ENCODE results near the gene WDFY1. TPM values are rescaled to one million over a fixed set of nuclear protein-coding genes. Genes with fewer than 3 reads are reported as not detected.
"Not testable (repeated sequence)": the region's sequence is repeated elsewhere in the genome, so short reads cannot be mapped to it uniquely, and the experiment has no call there.

Gene WDFY1
- total RNA-seq, 1 experiment from 2014 or later: 145 TPM

GRCh38 chr2:223949241-223949840, 4.2 kb upstream of the WDFY1 start:
- Histone ChIP-seq H3K4me3 (no peak overlapping the region), H3K27me3 (replicated peaks) (no peaks in the 10 kb centered on the region), H3K9me3 (replicated peaks) (no peaks in the 10 kb centered on the region), H3K4me1 (replicated peaks) (peaks cover 6% of the 10 kb centered on the region), H3K36me3 (peaks cover 8% of the 10 kb centered on the region), H3K27ac (no peak overlapping the region)
- no peak for DNase-seq (ENCODE audit: low read depth in 1 of 2, low spot score in 2 of 2)

GRCh38 chr2:223947711-223948205, 2.6 kb upstream of the WDFY1 start:
- Histone ChIP-seq H3K36me3 (peaks cover 17% of the 10 kb centered on the region), H3K27me3 (replicated peaks) (no peaks in the 10 kb centered on the region), H3K9me3 (replicated peaks) (no peaks in the 10 kb centered on the region), H3K4me3 (no peak overlapping the region), H3K27ac (no peak overlapping the region), H3K4me1 (replicated peaks) (peaks cover 13% of the 10 kb centered on the region)
- DNase-seq (ENCODE audit: low read depth in 1 of 2, low spot score in 2 of 2): no peak

- Histone ChIP-seq H3K27ac (no peak overlapping the region), H3K36me3 (peaks cover 19% of the 10 kb centered on the region), H3K27me3 (replicated peaks) (no peaks in the 10 kb centered on the region), H3K4me1 (replicated peaks) (peaks cover 32% of the 10 kb centered on the region), H3K9me3 (replicated peaks) (no peaks in the 10 kb centered on the region), H3K4me3 (no peak overlapping the region)
- no peak for DNase-seq (ENCODE audit: low read depth in 1 of 2, low spot score in 2 of 2)
Measured at GRCh38 chr2:223945755-223946154, 620 bp upstream of the WDFY1 start.

- peak; percentile 26 to 54 for DNase-seq (ENCODE audit: low read depth in 1 of 2, low spot score in 2 of 2)
Measured at GRCh38 chr2:223944166-223944702, 901 bp downstream of the WDFY1 start.

GRCh38 chr2:223943561-223944008, 1.6 kb downstream of the WDFY1 start:
- Histone ChIP-seq H3K4me1 (replicated peaks) (peaks cover 54% of the 10 kb centered on the region), H3K9me3 (replicated peaks) (no peaks in the 10 kb centered on the region), H3K4me3 (peak overlapping the region; percentile 95), H3K36me3 (peaks cover 34% of the 10 kb centered on the region), H3K27me3 (replicated peaks) (no peaks in the 10 kb centered on the region), H3K27ac (peak overlapping the region; percentile 81)
- DNase-seq (ENCODE audit: low read depth in 1 of 2, low spot score in 2 of 2): peak; percentile 72

More at GRCh38 chr2:223944166-223944702, 901 bp downstream of the WDFY1 start:
- Histone ChIP-seq H3K36me3 (peaks cover 31% of the 10 kb centered on the region), H3K9me3 (replicated peaks) (no peaks in the 10 kb centered on the region), H3K27ac (peak overlapping the region; percentile 81), H3K4me3 (peak overlapping the region; percentile 95), H3K4me1 (replicated peaks) (peaks cover 48% of the 10 kb centered on the region), H3K27me3 (replicated peaks) (no peaks in the 10 kb centered on the region)

GRCh38 chr2:223943135-223943534, 2.0 kb downstream of the WDFY1 start:
- H3K4me3 ChIP-seq: peak overlapping the region; percentile 95
- DNase-seq (ENCODE audit: low read depth in 1 of 2, low spot score in 2 of 2): no peak
- peaks cover 59% of the 10 kb centered on the region for H3K4me1 ChIP-seq (replicated peaks)
- no peaks in the 10 kb centered on the region for H3K27me3 ChIP-seq (replicated peaks)
- H3K9me3 ChIP-seq (replicated peaks): no peaks in the 10 kb centered on the region
- H3K36me3 ChIP-seq: peaks cover 34% of the 10 kb centered on the region
- H3K27ac ChIP-seq: peak overlapping the region; percentile 81

GRCh38 chr2:223941579-223942277, 3.4 kb downstream of the WDFY1 start:
- Histone ChIP-seq H3K4me1 (replicated peaks) (peaks cover 71% of the 10 kb centered on the region), H3K36me3 (peaks cover 34% of the 10 kb centered on the region), H3K27me3 (replicated peaks) (no peaks in the 10 kb centered on the region), H3K9me3 (replicated peaks) (no peaks in the 10 kb centered on the region), H3K27ac (peak overlapping the region; percentile 75), H3K4me3 (peak overlapping the region; percentile 3; the same call in 1 of the 2 replicates)
- peak; percentile 74 to 92 for DNase-seq (ENCODE audit: low read depth in 1 of 2, low spot score in 2 of 2)

GRCh38 chr2:223939438-223939837, 5.7 kb downstream of the WDFY1 start:
- DNase-seq (ENCODE audit: low read depth in 1 of 2, low spot score in 2 of 2); H3K4me3 ChIP-seq; H3K27me3 ChIP-seq (replicated peaks); H3K9me3 ChIP-seq (replicated peaks): not testable (repeated sequence)
- peak overlapping the region; percentile 16 for H3K27ac ChIP-seq
- H3K4me1 ChIP-seq (replicated peaks): peaks cover 87% of the 10 kb centered on the region
- H3K36me3 ChIP-seq: peaks cover 28% of the 10 kb centered on the region

- peak; percentile 80 to 91 for DNase-seq (ENCODE audit: low read depth in 1 of 2, low spot score in 2 of 2)
- H3K4me1 ChIP-seq (replicated peaks): peaks cover 96% of the 10 kb centered on the region
- H3K27ac ChIP-seq: peak overlapping the region; percentile 82
- H3K4me3 ChIP-seq: no peak overlapping the region
- no peaks in the 10 kb centered on the region for H3K9me3 ChIP-seq (replicated peaks)
- no peaks in the 10 kb centered on the region for H3K27me3 ChIP-seq (replicated peaks)
- peaks cover 16% of the 10 kb centered on the region for H3K36me3 ChIP-seq
Measured at GRCh38 chr2:223937535-223937934, 7.6 kb downstream of the WDFY1 start.

- Histone ChIP-seq H3K27me3 (replicated peaks) (no peaks in the 10 kb centered on the region), H3K27ac (peak overlapping the region; percentile 82), H3K4me1 (replicated peaks) (peaks cover 91% of the 10 kb centered on the region), H3K4me3 (no peak overlapping the region), H3K9me3 (replicated peaks) (no peaks in the 10 kb centered on the region), H3K36me3 (peaks cover 15% of the 10 kb centered on the region)
- DNase-seq (ENCODE audit: low read depth in 1 of 2, low spot score in 2 of 2): peak in 1 of 2 experiments; percentile 55
Measured at GRCh38 chr2:223936862-223937326, 8.2 kb downstream of the WDFY1 start.

- H3K36me3 ChIP-seq: peaks cover 19% of the 10 kb centered on the region
- H3K4me3 ChIP-seq: no peak overlapping the region
- H3K4me1 ChIP-seq (replicated peaks): peaks cover 83% of the 10 kb centered on the region
- H3K9me3 ChIP-seq (replicated peaks): no peaks in the 10 kb centered on the region
- no peaks in the 10 kb centered on the region for H3K27me3 ChIP-seq (replicated peaks)
- no peak overlapping the region; the same call in 1 of the 2 replicates for H3K27ac ChIP-seq
- no peak for DNase-seq (ENCODE audit: low read depth in 1 of 2, low spot score in 2 of 2)
Measured at GRCh38 chr2:223935459-223936125, 9.5 kb downstream of the WDFY1 start.

- Histone ChIP-seq H3K9me3 (replicated peaks) (no peaks in the 10 kb centered on the region), H3K36me3 (peaks cover 16% of the 10 kb centered on the region), H3K4me1 (replicated peaks) (peaks cover 83% of the 10 kb centered on the region), H3K27me3 (replicated peaks) (no peaks in the 10 kb centered on the region), H3K27ac (no peak overlapping the region), H3K4me3 (no peak overlapping the region)
- DNase-seq (ENCODE audit: low read depth in 1 of 2, low spot score in 2 of 2): no peak
Measured at GRCh38 chr2:223934870-223935269, 10.3 kb downstream of the WDFY1 start.

Data from SJSA1 (cell line).